Measurements from ENCODE around the gene RNF166.

RNF166 gene

DNA sequence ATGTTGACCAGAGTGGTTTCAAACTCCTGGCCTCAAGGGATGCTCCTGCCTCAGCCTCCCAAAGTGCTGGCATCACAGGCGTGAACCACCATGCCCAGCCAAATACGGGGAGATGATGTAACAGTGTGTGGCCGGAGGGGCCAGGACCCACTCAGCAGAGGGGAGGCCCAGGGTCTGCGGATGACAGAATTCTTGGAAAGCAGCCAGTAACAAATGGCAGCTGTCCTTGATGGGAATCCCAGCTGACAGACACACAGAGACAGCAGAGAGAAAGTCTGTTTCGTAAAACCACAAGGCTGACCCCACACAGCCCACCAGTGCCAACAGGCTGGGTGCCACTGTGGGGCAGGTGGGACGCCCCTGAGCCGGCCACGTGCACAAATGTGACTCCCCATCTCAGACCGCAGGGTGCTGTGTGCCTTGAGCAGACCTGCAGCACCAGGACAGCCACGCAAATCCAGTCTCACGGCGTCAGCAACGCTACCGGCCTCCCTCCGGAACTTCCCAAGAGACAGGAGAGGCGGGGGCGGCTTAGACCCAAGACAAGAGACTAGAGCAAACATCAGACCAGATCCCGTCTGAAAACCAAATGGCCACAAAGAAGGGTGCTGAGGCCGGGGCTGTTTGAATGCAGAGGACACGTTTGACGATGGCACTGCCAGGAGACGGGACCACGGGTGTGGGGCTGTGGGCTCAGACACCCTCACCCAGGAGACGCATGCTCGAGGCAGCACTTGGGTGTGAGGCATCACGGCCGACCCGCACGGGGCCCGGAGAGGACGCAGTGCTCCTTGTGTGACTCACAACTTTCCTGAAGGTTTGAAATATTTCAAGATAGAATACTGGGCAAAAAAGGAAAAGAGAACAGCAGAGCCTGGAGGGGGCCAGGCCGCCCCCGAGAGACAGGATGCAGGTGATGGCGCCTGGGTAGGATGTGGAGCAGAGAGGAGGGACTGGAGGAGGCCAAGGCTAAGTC lies 24.7 kb upstream of the RNF166 start:
- no peak for DNase-seq (ENCODE audit: extremely low read depth, low read depth)
- no peak overlapping the region for H3K4me3 ChIP-seq (replicated peaks; ENCODE audit: low read depth, low read length)
- TF ChIP-seq, protein P1, sequence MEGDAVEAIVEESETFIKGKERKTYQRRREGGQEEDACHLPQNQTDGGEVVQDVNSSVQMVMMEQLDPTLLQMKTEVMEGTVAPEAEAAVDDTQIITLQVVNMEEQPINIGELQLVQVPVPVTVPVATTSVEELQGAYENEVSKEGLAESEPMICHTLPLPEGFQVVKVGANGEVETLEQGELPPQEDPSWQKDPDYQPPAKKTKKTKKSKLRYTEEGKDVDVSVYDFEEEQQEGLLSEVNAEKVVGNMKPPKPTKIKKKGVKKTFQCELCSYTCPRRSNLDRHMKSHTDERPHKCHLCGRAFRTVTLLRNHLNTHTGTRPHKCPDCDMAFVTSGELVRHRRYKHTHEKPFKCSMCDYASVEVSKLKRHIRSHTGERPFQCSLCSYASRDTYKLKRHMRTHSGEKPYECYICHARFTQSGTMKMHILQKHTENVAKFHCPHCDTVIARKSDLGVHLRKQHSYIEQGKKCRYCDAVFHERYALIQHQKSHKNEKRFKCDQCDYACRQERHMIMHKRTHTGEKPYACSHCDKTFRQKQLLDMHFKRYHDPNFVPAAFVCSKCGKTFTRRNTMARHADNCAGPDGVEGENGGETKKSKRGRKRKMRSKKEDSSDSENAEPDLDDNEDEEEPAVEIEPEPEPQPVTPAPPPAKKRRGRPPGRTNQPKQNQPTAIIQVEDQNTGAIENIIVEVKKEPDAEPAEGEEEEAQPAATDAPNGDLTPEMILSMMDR (IDR thresholded peaks at IDR 0.05; ENCODE audit: low read depth, low read length, missing control alignments), result no peak

GRCh38 chr16:88727871-88728270 lies 21.7 kb upstream of the RNF166 start:
- no peak for DNase-seq (ENCODE audit: extremely low read depth, low read depth)
- TF ChIP-seq, protein P1 (IDR thresholded peaks at IDR 0.05; ENCODE audit: low read depth, low read length, missing control alignments), result no peak

DNA sequence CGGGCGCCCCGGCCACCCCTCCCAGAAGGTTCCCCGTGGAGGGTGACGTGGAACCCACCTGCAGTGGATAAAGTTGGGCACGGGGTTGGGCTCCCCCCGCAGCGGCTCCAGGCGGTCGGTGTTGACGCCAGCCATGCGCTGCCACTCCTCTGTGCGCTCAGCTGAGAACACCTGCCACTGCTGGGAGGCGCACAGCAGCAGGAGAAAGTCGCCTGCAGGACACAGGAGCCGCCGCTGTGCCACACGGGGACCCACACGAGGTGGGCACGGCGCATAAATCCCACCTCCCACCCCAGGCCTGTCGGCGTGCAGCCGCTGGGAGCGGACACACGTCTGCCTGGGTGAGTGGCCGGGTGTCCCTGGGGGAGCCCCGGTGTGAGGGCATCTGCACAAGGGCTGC lies 20.8 kb upstream of the RNF166 start:
- no peak overlapping the region for H3K4me3 ChIP-seq (replicated peaks; ENCODE audit: low read depth, low read length)
- TF ChIP-seq, protein P1 (IDR thresholded peaks at IDR 0.05; ENCODE audit: low read depth, low read length, missing control alignments), result no peak
- DNase-seq (ENCODE audit: extremely low read depth, low read depth), result no peak

More at GRCh38 chr16:88727871-88728270, 21.7 kb upstream of the RNF166 start:
- no peak overlapping the region for H3K4me3 ChIP-seq (replicated peaks; ENCODE audit: low read depth, low read length)

- DNase-seq (ENCODE audit: extremely low read depth, low read depth), result no peak
- TF ChIP-seq, protein P1 (IDR thresholded peaks at IDR 0.05; ENCODE audit: low read depth, low read length, missing control alignments), result no peak
- H3K4me3 ChIP-seq (replicated peaks; ENCODE audit: low read depth, low read length), result no peak overlapping the region
These were observed 20.2 kb upstream of the RNF166 start for GRCh38 chr16:88726408-88726749.

GRCh38 chr16:88725609-88726407 lies 19.6 kb upstream of the RNF166 start:
- no peak overlapping the region for H3K4me3 ChIP-seq (replicated peaks; ENCODE audit: low read depth, low read length)
- TF ChIP-seq, protein P1 (IDR thresholded peaks at IDR 0.05; ENCODE audit: low read depth, low read length, missing control alignments), result no peak
- no peak for DNase-seq (ENCODE audit: extremely low read depth, low read depth)

DNA sequence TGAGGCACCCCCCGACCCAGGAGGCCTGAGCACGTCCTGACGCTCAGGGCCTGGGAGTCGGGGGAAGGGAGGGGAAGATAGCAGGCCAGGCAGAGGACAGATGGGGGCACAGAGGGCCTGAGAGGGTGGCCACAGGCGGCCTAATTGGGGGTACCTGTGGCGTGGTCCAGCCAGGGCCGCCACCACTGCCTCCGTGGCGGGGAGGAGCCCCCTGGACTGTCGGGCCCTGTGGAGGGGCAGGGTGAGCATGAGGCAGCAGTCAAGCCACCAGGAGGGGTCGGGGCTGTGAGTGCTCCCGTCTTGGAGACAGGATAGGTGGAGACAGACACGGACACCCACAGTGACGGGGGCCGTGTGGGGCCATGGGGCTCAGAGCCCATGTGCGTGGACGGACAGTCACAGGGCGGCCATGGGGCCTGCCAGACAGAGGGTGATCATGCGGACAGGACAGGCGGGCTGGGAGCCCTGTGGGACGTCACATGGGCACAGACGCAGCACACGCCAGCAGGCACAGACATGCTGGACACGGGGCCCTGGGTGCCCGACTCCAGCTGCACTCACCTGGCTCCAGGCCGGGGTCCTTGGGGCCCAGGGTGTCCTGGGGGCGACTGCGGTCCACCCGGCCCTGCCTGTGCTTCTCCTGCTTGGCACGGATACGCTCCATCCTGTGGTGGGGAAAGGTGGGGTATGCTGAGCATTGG lies 18.8 kb upstream of the RNF166 start:
- TF ChIP-seq, protein P1 (IDR thresholded peaks at IDR 0.05; ENCODE audit: low read depth, low read length, missing control alignments), result no peak
- no peak overlapping the region for H3K4me3 ChIP-seq (replicated peaks; ENCODE audit: low read depth, low read length)
- DNase-seq (ENCODE audit: extremely low read depth, low read depth), result no peak
